ENCODE data around the gene CALML6. TPM values are rescaled to one million over a fixed set of nuclear protein-coding genes. Genes with fewer than 3 reads are reported as not detected.

CALML6 gene
- total RNA-seq, 1 donor from 2014 or later = not detected

GRCh38 chr1:1898246-1898933, 16.7 kb upstream of the CALML6 start:
- no peak for TF ChIP-seq CTCF (IDR thresholded peaks at IDR 0.05)
- Histone ChIP-seq H3K27ac (no peak overlapping the region), H3K4me1 (peaks cover 0 to 12% of the 10 kb centered on the region in 2 donors), H3K4me3 (no peak overlapping the region), H3K27me3 (no peaks in the 10 kb centered on the region), H3K9me3 (no peaks in the 10 kb centered on the region), H3K36me3 (no peaks in the 10 kb centered on the region)
- no peak for DNase-seq (ENCODE audit: low spot score in 2 of 2)
- intact Hi-C loops (cut with DNase I) = no loop called here

DNA sequence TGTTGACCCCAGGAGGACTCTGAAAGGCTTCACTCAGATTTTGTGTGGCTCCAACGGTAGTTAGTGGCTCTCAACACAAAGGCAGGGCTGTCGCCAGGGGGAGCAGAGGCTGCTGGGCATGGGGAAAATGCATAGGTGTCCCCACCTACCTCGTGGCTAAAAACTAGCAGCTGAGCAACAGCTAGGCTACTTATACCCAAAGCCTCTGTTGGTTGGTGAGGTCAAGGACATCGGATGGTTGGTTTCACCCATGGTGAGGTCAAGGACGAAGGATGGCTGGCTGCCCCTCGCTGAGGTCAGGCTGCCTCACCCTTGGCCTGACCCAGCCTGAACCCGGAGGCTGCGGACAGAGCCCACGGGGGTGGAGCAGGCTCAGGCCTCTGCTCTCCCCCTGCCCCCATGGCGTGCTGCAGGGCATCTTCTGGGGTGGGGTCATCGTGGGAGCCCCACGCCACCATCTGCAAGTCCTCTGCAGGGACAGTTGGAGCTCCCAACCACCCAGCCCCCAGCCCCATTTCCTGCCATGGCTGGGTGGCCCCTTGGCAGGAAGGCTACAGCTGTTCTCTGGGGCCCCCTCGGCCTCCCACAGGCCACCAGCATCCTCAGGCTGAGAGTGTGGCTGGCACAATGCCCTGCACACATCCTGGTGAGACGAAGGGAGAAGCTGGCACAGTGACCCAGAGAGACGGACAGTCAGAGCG, 15.6 kb upstream of the CALML6 start:
- H3K4me1 ChIP-seq = peaks cover 0 to 7% of the 10 kb centered on the region in 2 donors
- H3K9me3 ChIP-seq = no peaks in the 10 kb centered on the region
- no peak overlapping the region for H3K27ac ChIP-seq
- TF ChIP-seq CTCF (IDR thresholded peaks at IDR 0.05) = no peak
- H3K4me3 ChIP-seq = no peak overlapping the region
- no peaks in the 10 kb centered on the region for H3K36me3 ChIP-seq
- no peaks in the 10 kb centered on the region for H3K27me3 ChIP-seq
- intact Hi-C loops (cut with DNase I) = no loop called here
- DNase-seq (ENCODE audit: low spot score in 2 of 2) = no peak

DNA sequence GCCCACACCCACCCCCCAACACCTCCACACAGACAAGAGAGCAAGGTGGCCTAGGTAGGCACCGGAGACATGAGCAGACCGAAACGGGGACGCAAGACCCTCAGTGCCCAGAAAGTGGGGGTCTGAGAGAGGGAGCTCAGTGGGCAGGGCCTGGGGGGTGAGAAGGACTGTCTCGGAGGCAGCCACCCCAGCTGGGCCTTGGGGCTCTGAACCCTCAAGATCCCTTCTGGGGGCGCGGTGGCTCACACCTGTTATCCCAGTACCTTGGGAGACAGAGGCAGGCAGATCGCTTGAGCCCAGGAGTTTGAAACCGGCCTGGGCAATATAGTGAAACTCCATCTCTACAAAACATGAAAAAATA, 15.1 kb upstream of the CALML6 start:
- intact Hi-C loops (cut with DNase I) = no loop called here
- H3K4me3 ChIP-seq = no peak overlapping the region
- TF ChIP-seq CTCF (IDR thresholded peaks at IDR 0.05) = no peak
- DNase-seq (ENCODE audit: low spot score in 2 of 2) = no peak
- H3K36me3 ChIP-seq = no peaks in the 10 kb centered on the region
- no peak overlapping the region for H3K27ac ChIP-seq
- no peaks in the 10 kb centered on the region for H3K27me3 ChIP-seq
- H3K4me1 ChIP-seq = peaks cover 0 to 2% of the 10 kb centered on the region in 2 donors
- H3K9me3 ChIP-seq = no peaks in the 10 kb centered on the region

DNA sequence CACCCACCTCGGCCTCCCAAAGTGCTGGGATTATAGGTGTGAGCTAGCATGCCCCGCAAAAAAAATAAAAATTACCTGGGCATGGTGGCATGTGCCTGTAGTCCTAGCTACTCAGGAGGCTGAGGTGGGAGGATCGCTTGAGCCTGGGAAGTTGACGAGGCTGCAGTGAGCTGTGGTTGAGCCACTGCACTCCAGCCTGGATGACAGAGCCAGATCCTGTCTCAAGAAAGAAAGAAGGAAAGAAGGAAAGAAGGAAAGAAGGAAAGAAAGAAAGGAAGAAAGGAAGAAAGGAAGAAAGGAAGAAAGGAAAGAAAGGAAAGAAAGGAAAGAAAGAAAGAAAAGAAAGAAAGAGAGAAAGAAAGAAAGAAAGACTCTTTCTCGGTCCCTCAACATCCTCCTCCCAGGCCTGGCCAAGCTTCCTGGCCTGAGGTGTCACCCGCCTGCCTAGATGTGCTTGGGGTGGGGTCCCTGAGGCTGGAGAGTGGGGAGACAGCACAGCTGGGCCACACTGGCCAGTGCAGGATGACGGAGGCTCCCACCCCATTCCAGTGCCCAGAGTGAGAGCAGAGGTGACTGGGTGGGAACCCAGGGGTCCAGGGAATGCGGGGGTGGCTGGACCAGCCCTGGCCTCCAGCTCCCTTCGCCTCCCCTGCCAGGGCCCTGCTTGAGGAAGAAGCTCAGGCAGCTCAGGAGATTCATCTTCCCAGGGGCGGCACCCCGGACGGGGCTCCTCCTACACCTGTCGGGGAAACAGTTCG, 14.0 kb upstream of the CALML6 start:
- intact Hi-C loops (cut with DNase I) = no loop called here
- H3K27me3 ChIP-seq = no peaks in the 10 kb centered on the region
- H3K36me3 ChIP-seq = no peaks in the 10 kb centered on the region
- no peak for DNase-seq (ENCODE audit: low spot score in 2 of 2)
- H3K27ac ChIP-seq = no peak overlapping the region
- no peaks in the 10 kb centered on the region for H3K9me3 ChIP-seq
- peaks cover 0 to 3% of the 10 kb centered on the region in 2 donors for H3K4me1 ChIP-seq
- no peak overlapping the region for H3K4me3 ChIP-seq
- TF ChIP-seq CTCF (IDR thresholded peaks at IDR 0.05) = no peak

DNA sequence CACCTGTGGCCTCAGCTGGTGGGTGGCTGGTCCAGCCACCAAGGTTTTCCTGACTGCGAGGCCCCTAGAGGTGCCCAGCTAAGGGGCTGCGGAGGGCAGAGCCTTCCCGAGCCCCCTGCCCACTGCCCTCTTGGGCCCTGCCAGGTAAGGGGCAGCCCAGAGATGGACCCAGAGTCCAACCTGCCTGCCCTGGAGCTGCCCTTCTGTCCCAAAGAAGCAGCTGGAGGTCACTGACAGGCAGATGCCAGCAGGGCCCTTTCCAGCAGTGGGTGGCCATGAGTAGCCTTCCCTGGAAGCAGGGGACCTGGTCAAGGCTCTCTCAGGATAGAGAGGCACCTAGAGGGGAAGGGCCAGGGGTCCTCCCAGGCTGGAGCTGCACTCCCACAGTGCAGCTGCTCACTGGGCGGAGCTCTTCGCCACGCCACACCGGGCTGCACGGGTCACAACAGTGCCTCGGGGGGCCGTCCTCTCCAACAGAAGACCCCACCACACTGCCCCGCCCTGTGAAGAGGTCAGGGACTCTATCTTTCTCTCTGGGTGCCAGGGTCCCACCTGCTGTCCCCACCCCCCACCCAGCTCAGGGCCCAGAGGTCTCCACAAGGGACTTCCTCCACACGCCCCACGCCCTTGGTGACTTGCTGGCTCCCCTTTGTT, 13.3 kb upstream of the CALML6 start:
- Histone ChIP-seq H3K36me3 (no peaks in the 10 kb centered on the region), H3K27me3 (no peaks in the 10 kb centered on the region), H3K9me3 (no peaks in the 10 kb centered on the region), H3K27ac (no peak overlapping the region), H3K4me1 (peaks cover 0 to 3% of the 10 kb centered on the region in 2 donors), H3K4me3 (no peak overlapping the region)
- DNase-seq (ENCODE audit: low spot score in 2 of 2) = no peak
- TF ChIP-seq CTCF (IDR thresholded peaks at IDR 0.05) = no peak
- intact Hi-C loops (cut with DNase I) = no loop called here

All from ascending aorta (tissue), 2 donors.